BJ (cell line): ENCODE results near the gene ANKRD24. TPM values are rescaled to one million over a fixed set of nuclear protein-coding genes. Genes with fewer than 3 reads are reported as not detected.
"Not testable (repeated sequence)": the region's sequence is repeated elsewhere in the genome, so short reads cannot be mapped to it uniquely, and the experiment has no call there.

ENCODE experiments used
- CTCF ChIA-PET: fragments of 350-600 bp; formaldehyde crosslinking; extraction: SDS; loops from one replicate; lab custom pipeline; 2021; ENCODE audit warnings: antibody characterized with exemption, inconsistent platforms; lab: Yijun Ruan, JAX
- POLR2A ChIA-PET: fragments of 300-600 bp; sonication (Branson Sonifier 250); formaldehyde crosslinking; extraction: SDS; loops from one replicate; lab custom pipeline; 2021; ENCODE audit warnings: antibody characterized with exemption; lab: Charles Lee
- DNase-seq: peaks from one replicate; pipeline ENCODE4 v3.0.0-alpha.2; 2011; ENCODE audit warnings: low read depth
- H3K27me3 ChIP-seq: 2 replicates; pipeline ENCODE4 v1.6.0; 2011; ENCODE audit warnings: low read length; ENCODE audit not compliant: control insufficient read depth, insufficient read depth
- H3K36me3 ChIP-seq: 2 replicates; pipeline ENCODE4 v1.5.1; 2011; ENCODE audit warnings: low read length; ENCODE audit not compliant: control insufficient read depth, insufficient read depth
- H3K4me3 ChIP-seq: 2 replicates; pipeline ENCODE4 v1.5.1; 2011; ENCODE audit warnings: low read depth, mild to moderate bottlenecking, control low read depth, low read length
- polyA plus RNA-seq: library from polyadenylated mRNA; depleted of rRNA; stranded (reverse); fragments of >200 nt; gene quantifications from 2 replicates; pipeline ENCODE4 v1.2.3, GENCODE V29; 2011
- TF ChIP-seq, protein P1 (sequence below): IDR thresholded peaks from 2 replicates; pipeline ENCODE4 v1.5.1; 2011; ENCODE audit warnings: low read depth, mild to moderate bottlenecking, control low read depth, inconsistent platforms, low read length, moderate library complexity; ENCODE audit not compliant: insufficient read depth

The ANKRD24 gene
- polyA plus RNA-seq, 1 experiment: 0.22 TPM

- POLR2A ChIA-PET: no interaction called here
- DNase-seq: no peak
- no peak overlapping the region for H3K4me3 ChIP-seq
- H3K27me3 ChIP-seq: peaks cover 4% of the 10 kb centered on the region; the same call in 1 of the 2 replicates
- no peaks in the 10 kb centered on the region for H3K36me3 ChIP-seq
- TF ChIP-seq, protein P1, sequence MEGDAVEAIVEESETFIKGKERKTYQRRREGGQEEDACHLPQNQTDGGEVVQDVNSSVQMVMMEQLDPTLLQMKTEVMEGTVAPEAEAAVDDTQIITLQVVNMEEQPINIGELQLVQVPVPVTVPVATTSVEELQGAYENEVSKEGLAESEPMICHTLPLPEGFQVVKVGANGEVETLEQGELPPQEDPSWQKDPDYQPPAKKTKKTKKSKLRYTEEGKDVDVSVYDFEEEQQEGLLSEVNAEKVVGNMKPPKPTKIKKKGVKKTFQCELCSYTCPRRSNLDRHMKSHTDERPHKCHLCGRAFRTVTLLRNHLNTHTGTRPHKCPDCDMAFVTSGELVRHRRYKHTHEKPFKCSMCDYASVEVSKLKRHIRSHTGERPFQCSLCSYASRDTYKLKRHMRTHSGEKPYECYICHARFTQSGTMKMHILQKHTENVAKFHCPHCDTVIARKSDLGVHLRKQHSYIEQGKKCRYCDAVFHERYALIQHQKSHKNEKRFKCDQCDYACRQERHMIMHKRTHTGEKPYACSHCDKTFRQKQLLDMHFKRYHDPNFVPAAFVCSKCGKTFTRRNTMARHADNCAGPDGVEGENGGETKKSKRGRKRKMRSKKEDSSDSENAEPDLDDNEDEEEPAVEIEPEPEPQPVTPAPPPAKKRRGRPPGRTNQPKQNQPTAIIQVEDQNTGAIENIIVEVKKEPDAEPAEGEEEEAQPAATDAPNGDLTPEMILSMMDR: no peak
- CTCF ChIA-PET: no interaction called here
These were observed 45.3 kb downstream of the ANKRD24 start for GRCh38 chr19:4227771-4228170.

DNA sequence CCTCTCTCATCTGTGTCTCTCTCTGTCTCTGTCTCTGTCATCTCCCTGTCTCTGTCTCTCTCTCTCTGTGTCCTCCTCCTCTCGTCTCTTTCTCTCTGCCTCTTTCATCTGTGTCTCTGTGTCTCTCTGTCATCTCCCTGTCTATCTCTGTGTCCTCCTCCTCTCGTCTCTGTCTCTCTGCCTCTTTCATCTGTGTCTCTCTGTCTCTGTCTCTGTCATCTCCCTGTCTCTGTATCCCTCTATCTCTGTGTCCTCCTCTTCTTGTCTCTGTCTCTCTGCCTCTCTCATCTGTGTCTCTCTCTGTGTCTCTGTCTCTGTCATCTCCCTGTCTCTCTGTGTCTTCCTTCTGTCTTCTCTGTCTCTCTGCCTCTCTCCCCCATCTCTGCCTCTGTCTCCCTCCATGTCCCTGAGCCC lies 46.3 kb downstream of the ANKRD24 start:
- TF ChIP-seq, protein P1: no peak
- peaks cover 4% of the 10 kb centered on the region; the same call in 1 of the 2 replicates for H3K27me3 ChIP-seq
- H3K4me3 ChIP-seq: no peak overlapping the region
- H3K36me3 ChIP-seq: no peaks in the 10 kb centered on the region
- POLR2A ChIA-PET: no interaction called here
- CTCF ChIA-PET: no interaction called here
- DNase-seq: no peak

- ChIA-PET CTCF (no interaction called here), POLR2A (no interaction called here)
- TF ChIP-seq, protein P1: no peak
- Histone ChIP-seq H3K36me3 (no peaks in the 10 kb centered on the region), H3K27me3 (peaks cover 4% of the 10 kb centered on the region; the same call in 1 of the 2 replicates), H3K4me3 (no peak within 1 kb of the TSS)
- no peak for DNase-seq
These were observed 46.9 kb downstream of the ANKRD24 start, which contains the start of gene EBI3 for GRCh38 chr19:4229179-4229931. Gene EBI3, plus strand, starts transcription at chr19:4229523. Its CDS starts 28 bp downstream, at chr19:4229551.

GRCh38 chr19:4230237-4230636 lies 47.7 kb downstream of the ANKRD24 start:
- H3K36me3 ChIP-seq, DNase-seq, POLR2A ChIA-PET, H3K27me3 ChIP-seq, H3K4me3 ChIP-seq: not testable (repeated sequence)
- CTCF ChIA-PET: interaction anchor here (1.0 kb wide), 1 partner anchor 26 kb away, joined by 3 read pairs; no protein-coding TSS in a partner anchor

GRCh38 chr19:4231521-4231920 lies 49.0 kb downstream of the ANKRD24 start:
- H3K36me3 ChIP-seq, DNase-seq, H3K27me3 ChIP-seq, H3K4me3 ChIP-seq, POLR2A ChIA-PET: not testable (repeated sequence)
- CTCF ChIA-PET: interaction anchor here (0.9 kb wide), 1 partner anchor 15 kb away, joined by 3 read pairs; the partner anchor contains the start of gene YJU2

- POLR2A ChIA-PET, H3K36me3 ChIP-seq, H3K27me3 ChIP-seq, H3K4me3 ChIP-seq, DNase-seq: not testable (repeated sequence)
- CTCF ChIA-PET: interaction anchor here (0.9 to 1.5 kb wide), 2 partner anchors 15 to 120 kb away, joined by 3 to 4 read pairs; partner anchors contain the start of gene YJU2
These were observed 49.6 kb downstream of the ANKRD24 start for GRCh38 chr19:4232139-4232538.
